GM23248 (cell line): ENCODE measurements around the gene ZSCAN25. TPM values are rescaled to one million over a fixed set of nuclear protein-coding genes. Genes with fewer than 3 reads are reported as not detected.

Experiments
- DNase-seq: peaks from one replicate; pipeline ENCODE4 v3.0.0-alpha.2; 2015
- H2AFZ ChIP-seq: fragments of 200-600 bp; sonication (generic); 2 replicates; pipeline ENCODE4 v1.6.1; 2016; ENCODE audit warnings: antibody characterized with exemption
- H3F3A ChIP-seq: fragments of 200-600 bp; sonication (generic); 2 replicates; pipeline ENCODE4 v1.6.1; 2016; ENCODE audit warnings: mild to moderate bottlenecking, antibody characterized with exemption, mixed run types; ENCODE audit not compliant: insufficient read depth
- H3K27ac ChIP-seq: fragments of 200-600 bp; sonication (generic); 2 replicates; pipeline ENCODE4 v1.5.1; 2016; ENCODE audit warnings: mild to moderate bottlenecking
- H3K27me3 ChIP-seq: fragments of 200-600 bp; sonication (generic); replicated peaks from 2 replicates; pipeline ENCODE4 v1.6.1; 2016; ENCODE audit warnings: mild to moderate bottlenecking; ENCODE audit not compliant: insufficient read depth
- H3K36me3 ChIP-seq: fragments of 200-600 bp; sonication (generic); 2 replicates; pipeline ENCODE4 v1.6.1; 2016; ENCODE audit warnings: low read depth, mild to moderate bottlenecking
- H3K4me1 ChIP-seq: fragments of 200-600 bp; sonication (generic); 2 replicates; pipeline ENCODE4 v1.6.1; 2016; ENCODE audit warnings: mild to moderate bottlenecking; ENCODE audit not compliant: insufficient read depth
- H3K4me2 ChIP-seq: fragments of 200-600 bp; sonication (generic); one replicate; pipeline ENCODE4 v1.6.1; 2016; ENCODE audit warnings: mild to moderate bottlenecking; ENCODE audit not compliant: unreplicated experiment
- H3K4me3 ChIP-seq: fragments of 200-600 bp; sonication (generic); 2 replicates; pipeline ENCODE4 v1.5.1; 2016; ENCODE audit warnings: mild to moderate bottlenecking
- H3K79me2 ChIP-seq: fragments of 200-600 bp; sonication (generic); 2 replicates; pipeline ENCODE4 v1.6.1; 2016; ENCODE audit warnings: mild to moderate bottlenecking; ENCODE audit not compliant: insufficient read depth
- H3K9ac ChIP-seq: fragments of 200-600 bp; sonication (generic); 2 replicates; pipeline ENCODE4 v1.6.1; 2016; ENCODE audit warnings: mild to moderate bottlenecking
- H3K9me2 ChIP-seq: fragments of 200-600 bp; sonication (generic); 2 replicates; pipeline ENCODE4 v1.6.1; 2016; ENCODE audit warnings: mixed run types, mild to moderate bottlenecking, moderate library complexity; ENCODE audit not compliant: insufficient read depth
- H3K9me3 ChIP-seq: fragments of 200-600 bp; sonication (generic); one replicate; pipeline ENCODE4 v1.6.1; 2017; ENCODE audit warnings: low read depth
- H4K20me1 ChIP-seq: fragments of 200-600 bp; sonication (generic); 2 replicates; pipeline ENCODE4 v1.6.0; 2016; ENCODE audit not compliant: insufficient read depth
- EZH2 ChIP-seq: fragments of 200-600 bp; sonication (generic); IDR thresholded peaks from 2 replicates; pipeline ENCODE4 v1.6.1; 2018; ENCODE audit warnings: antibody characterized with exemption, mild to moderate bottlenecking; ENCODE audit not compliant: insufficient read depth, poor library complexity, severe bottlenecking
- EZH2phosphoT487 ChIP-seq: fragments of 200-600 bp; sonication (generic); IDR thresholded peaks from 2 replicates; pipeline ENCODE4 v1.6.1; 2018; ENCODE audit warnings: antibody characterized with exemption, moderate library complexity, mild to moderate bottlenecking, low read depth; ENCODE audit not compliant: insufficient read depth
- WGBS, 2 experiments: methylation state at CpG; one replicate each; pipeline ENCODE4 v1.1.6; 2015 to 2017; ENCODE audit warnings: low lambda C conversion rate in 2 of 2, low coverage in 1 of 2; ENCODE audit errors: missing lambda C conversion rate in 2 of 2; 5-methylcytosine and 5-hydroxymethylcytosine counted together
- in situ Hi-C: fragments of 300-500 bp; cut with MboI; formaldehyde crosslinking; loops from 2 replicates; pipeline ENCODE4 v1.15.0; 2020
- polyA plus RNA-seq: library from polyadenylated mRNA; unstranded; fragments of >200 nt; fragmentation: Nextera tagmentation; extraction: Ambion mirVana; gene quantifications from 2 replicates; pipeline ENCODE4 v1.2.1, GENCODE V29; 2016
- total RNA-seq: library from RNA; depleted of rRNA; stranded (reverse); fragments of >200 nt; shearing (Covaris generic); gene quantifications from 2 replicates; pipeline ENCODE4 v1.2.3, GENCODE V29; 2014

Gene ZSCAN25
- total and polyA plus RNA-seq, 2 experiments from 2014 or later: 6.5 to 7.2 TPM

- Histone ChIP-seq H3K9me3 (no peaks in the 10 kb centered on the region), H3K4me3 (no peak overlapping the region), H2AFZ (no peak overlapping the region), H3K27ac (no peak overlapping the region), H3F3A (peaks cover 9% of the 10 kb centered on the region), H3K27me3 (no peaks in the 10 kb centered on the region), H3K79me2 (peaks cover 31% of the 10 kb centered on the region), H3K4me1 (peaks cover 7% of the 10 kb centered on the region), H3K4me2 (no peak overlapping the region), H4K20me1 (no peaks in the 10 kb centered on the region), H3K36me3 (peaks cover 65% of the 10 kb centered on the region), H3K9ac (no peak overlapping the region), H3K9me2 (no peaks in the 10 kb centered on the region)
- no peak for TF ChIP-seq EZH2phosphoT487
- TF ChIP-seq EZH2: no peak
- 88 to 89% methylated on average over 9 of the region's 9 CpGs for WGBS, 2 experiments
- in situ Hi-C loops: no loop called here
- DNase-seq: no peak
These were observed 7.1 kb downstream of the ZSCAN25 start for GRCh38 chr7:99623702-99624447.

- no peak for TF ChIP-seq EZH2
- TF ChIP-seq EZH2phosphoT487: no peak
- no peak overlapping the region for H3K4me3 ChIP-seq
- no peak overlapping the region for H3K27ac ChIP-seq
- H3K27me3 ChIP-seq: no peaks in the 10 kb centered on the region
- H3K36me3 ChIP-seq: peaks cover 60% of the 10 kb centered on the region
- in situ Hi-C loops: no loop called here
- H3K79me2 ChIP-seq: peaks cover 25% of the 10 kb centered on the region
- no peak for DNase-seq
- whole genome bisulfite sequencing, 2 experiments: 95% methylated on average over 16 of the region's 16 CpGs
- H3K9ac ChIP-seq: no peak overlapping the region
- no peak overlapping the region for H3K4me2 ChIP-seq
- H3K9me2 ChIP-seq: no peaks in the 10 kb centered on the region
- H3F3A ChIP-seq: peaks cover 3% of the 10 kb centered on the region
- no peak overlapping the region for H2AFZ ChIP-seq
- peaks cover under 1% of the 10 kb centered on the region for H3K4me1 ChIP-seq
- no peaks in the 10 kb centered on the region for H4K20me1 ChIP-seq
- H3K9me3 ChIP-seq: no peaks in the 10 kb centered on the region
These were observed 7.7 kb downstream of the ZSCAN25 start for GRCh38 chr7:99624484-99624883.

- Histone ChIP-seq H3K9ac (no peak overlapping the region), H3K9me2 (no peaks in the 10 kb centered on the region), H3K4me3 (no peak overlapping the region), H3K4me2 (no peak overlapping the region), H2AFZ (no peak overlapping the region), H3F3A (no peaks in the 10 kb centered on the region), H3K4me1 (no peaks in the 10 kb centered on the region), H3K79me2 (peaks cover 18% of the 10 kb centered on the region), H3K27ac (no peak overlapping the region), H4K20me1 (no peaks in the 10 kb centered on the region), H3K36me3 (peaks cover 56% of the 10 kb centered on the region), H3K27me3 (no peaks in the 10 kb centered on the region), H3K9me3 (no peaks in the 10 kb centered on the region)
- WGBS, 2 experiments: 75% methylated on average over 5 of the region's 5 CpGs
- no peak for DNase-seq
- TF ChIP-seq EZH2 (no peak), EZH2phosphoT487 (no peak)
- in situ Hi-C loops: no loop called here
These were observed 8.6 kb downstream of the ZSCAN25 start for GRCh38 chr7:99625321-99625720.

- Histone ChIP-seq H2AFZ (no peak overlapping the region), H3K9ac (no peak overlapping the region), H3K4me1 (no peaks in the 10 kb centered on the region), H3F3A (no peaks in the 10 kb centered on the region), H3K4me2 (no peak overlapping the region), H3K9me3 (no peaks in the 10 kb centered on the region), H3K27ac (no peak overlapping the region), H3K79me2 (peaks cover 11% of the 10 kb centered on the region), H3K36me3 (peaks cover 52% of the 10 kb centered on the region), H3K9me2 (no peaks in the 10 kb centered on the region), H4K20me1 (no peaks in the 10 kb centered on the region), H3K4me3 (no peak overlapping the region), H3K27me3 (no peaks in the 10 kb centered on the region)
- no peak for DNase-seq
- TF ChIP-seq EZH2 (no peak), EZH2phosphoT487 (no peak)
- WGBS, 2 experiments: 97% methylated on average over 4 of the region's 4 CpGs
- in situ Hi-C loops: no loop called here
These were observed 9.2 kb downstream of the ZSCAN25 start for GRCh38 chr7:99625961-99626360.
